Smooth muscle cell (in vitro differentiated cells): ENCODE data around the gene TADA2A. TPM values are rescaled to one million over a fixed set of nuclear protein-coding genes. Genes with fewer than 3 reads are reported as not detected.

Source experiments
- DNase-seq: peaks from one replicate; lab custom pipeline; 2025; ENCODE audit not compliant: unreplicated experiment; lab: John Stamatoyannopoulos, UW
- H2AFZ ChIP-seq: fragments of 200-600 bp; sonication (generic); 2 replicates; pipeline ENCODE4 v1.6.0; 2016; ENCODE audit warnings: antibody characterized with exemption, low read depth, mild to moderate bottlenecking
- H3F3A ChIP-seq: fragments of 200-600 bp; sonication (generic); 2 replicates; pipeline ENCODE4 v1.6.0; 2017; ENCODE audit warnings: antibody characterized with exemption, low read depth
- H3K27ac ChIP-seq: fragments of 200-600 bp; sonication (generic); 2 replicates; pipeline ENCODE4 v1.5.1; 2016; ENCODE audit warnings: low read depth, mild to moderate bottlenecking
- H3K27me3 ChIP-seq: fragments of 200-600 bp; sonication (generic); 2 replicates; pipeline ENCODE4 v1.6.1; 2016; ENCODE audit warnings: low read depth, mild to moderate bottlenecking
- H3K36me3 ChIP-seq: fragments of 200-600 bp; sonication (generic); 2 replicates; pipeline ENCODE4 v1.5.1; 2016; ENCODE audit warnings: low read depth
- H3K4me1 ChIP-seq: fragments of 200-600 bp; sonication (generic); 2 replicates; pipeline ENCODE4 v1.5.1; 2016; ENCODE audit warnings: low read depth
- H3K4me2 ChIP-seq: fragments of 200-600 bp; sonication (generic); 2 replicates; pipeline ENCODE4 v1.6.0; 2016; ENCODE audit warnings: mild to moderate bottlenecking
- H3K4me3 ChIP-seq: fragments of 200-600 bp; sonication (generic); 2 replicates; pipeline ENCODE4 v1.5.1; 2016; ENCODE audit warnings: mild to moderate bottlenecking
- H3K79me2 ChIP-seq: fragments of 200-600 bp; sonication (generic); 2 replicates; pipeline ENCODE4 v1.6.0; 2016; ENCODE audit warnings: low read depth, mild to moderate bottlenecking
- H3K9ac ChIP-seq: fragments of 200-600 bp; sonication (generic); 2 replicates; pipeline ENCODE4 v1.6.0; 2016; ENCODE audit warnings: low read depth
- H3K9me3 ChIP-seq: fragments of 200-600 bp; sonication (generic); replicated peaks from 2 replicates; pipeline ENCODE4 v1.5.1; 2016; ENCODE audit warnings: low read depth
- H4K20me1 ChIP-seq: fragments of 200-600 bp; sonication (generic); 2 replicates; pipeline ENCODE4 v1.6.0; 2016; ENCODE audit warnings: low read depth
- WGBS: methylation state at CpG from one replicate; pipeline ENCODE4 v1.1.7; 2016; ENCODE audit warnings: low lambda C conversion rate; 5-methylcytosine and 5-hydroxymethylcytosine counted together
- polyA plus RNA-seq: library from polyadenylated mRNA; unstranded; fragments of >200 nt; fragmentation: Nextera tagmentation; extraction: Ambion mirVana; gene quantifications from 2 replicates; pipeline ENCODE4 v1.2.1, GENCODE V29; 2016
- total RNA-seq: library from RNA; depleted of rRNA; stranded (reverse); fragments of >200 nt; gene quantifications from 2 replicates; pipeline ENCODE4 v1.2.3, GENCODE V29; 2014
- TF ChIP-seq, protein P1 (sequence below): fragments of 200-600 bp; sonication (generic); IDR thresholded peaks from 2 replicates; pipeline ENCODE4 v1.5.1; 2017; ENCODE audit warnings: borderline replicate concordance, mild to moderate bottlenecking, antibody characterized with exemption; ENCODE audit not compliant: insufficient read depth, poor library complexity, severe bottlenecking

TADA2A gene
- total and polyA plus RNA-seq, 2 experiments from 2014 or later = 9.7 to 11.8 TPM

DNA sequence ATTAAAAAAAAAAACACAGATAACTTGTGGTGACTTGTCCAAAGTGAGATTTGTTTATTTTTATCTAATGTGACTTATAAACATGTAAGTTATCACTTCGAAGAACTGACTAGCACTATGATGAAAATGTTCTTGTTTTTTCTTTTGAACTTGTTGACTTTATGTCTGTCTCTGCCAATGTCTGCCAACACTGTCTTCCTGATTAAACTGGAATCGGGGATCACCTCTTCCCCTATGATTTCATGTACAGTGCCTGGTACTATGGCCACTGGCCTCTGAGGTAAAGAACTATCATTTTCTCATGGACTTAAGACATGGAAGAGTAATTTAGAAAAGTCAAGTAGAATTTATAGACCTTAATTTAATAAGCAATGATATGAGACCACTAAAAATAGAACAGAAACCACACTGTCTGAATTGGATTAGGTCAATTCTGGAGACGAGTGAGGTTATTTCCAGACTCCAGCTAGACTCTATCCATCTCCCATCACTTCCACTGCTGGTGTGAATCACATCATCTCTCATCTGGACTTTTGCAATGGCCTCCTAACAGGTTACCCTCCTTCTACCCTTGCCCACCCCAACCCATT lies 22.0 kb upstream of the TADA2A start:
- no peak for DNase-seq
- H3K79me2 ChIP-seq = no peaks in the 10 kb centered on the region
- H3K27ac ChIP-seq = no peak overlapping the region
- H3K4me1 ChIP-seq = no peaks in the 10 kb centered on the region
- H3K9ac ChIP-seq = no peak overlapping the region
- H2AFZ ChIP-seq = no peak overlapping the region
- no peaks in the 10 kb centered on the region for H3K9me3 ChIP-seq
- WGBS = 72% methylated on average over 3 of the region's 3 CpGs
- TF ChIP-seq, protein P1, sequence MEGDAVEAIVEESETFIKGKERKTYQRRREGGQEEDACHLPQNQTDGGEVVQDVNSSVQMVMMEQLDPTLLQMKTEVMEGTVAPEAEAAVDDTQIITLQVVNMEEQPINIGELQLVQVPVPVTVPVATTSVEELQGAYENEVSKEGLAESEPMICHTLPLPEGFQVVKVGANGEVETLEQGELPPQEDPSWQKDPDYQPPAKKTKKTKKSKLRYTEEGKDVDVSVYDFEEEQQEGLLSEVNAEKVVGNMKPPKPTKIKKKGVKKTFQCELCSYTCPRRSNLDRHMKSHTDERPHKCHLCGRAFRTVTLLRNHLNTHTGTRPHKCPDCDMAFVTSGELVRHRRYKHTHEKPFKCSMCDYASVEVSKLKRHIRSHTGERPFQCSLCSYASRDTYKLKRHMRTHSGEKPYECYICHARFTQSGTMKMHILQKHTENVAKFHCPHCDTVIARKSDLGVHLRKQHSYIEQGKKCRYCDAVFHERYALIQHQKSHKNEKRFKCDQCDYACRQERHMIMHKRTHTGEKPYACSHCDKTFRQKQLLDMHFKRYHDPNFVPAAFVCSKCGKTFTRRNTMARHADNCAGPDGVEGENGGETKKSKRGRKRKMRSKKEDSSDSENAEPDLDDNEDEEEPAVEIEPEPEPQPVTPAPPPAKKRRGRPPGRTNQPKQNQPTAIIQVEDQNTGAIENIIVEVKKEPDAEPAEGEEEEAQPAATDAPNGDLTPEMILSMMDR = no peak
- no peak overlapping the region for H3K4me3 ChIP-seq
- no peak overlapping the region for H3K4me2 ChIP-seq
- H3K36me3 ChIP-seq = no peaks in the 10 kb centered on the region
- H3K27me3 ChIP-seq = no peaks in the 10 kb centered on the region
- H4K20me1 ChIP-seq = no peaks in the 10 kb centered on the region
- H3F3A ChIP-seq = no peaks in the 10 kb centered on the region

- Histone ChIP-seq H3K27ac (no peak overlapping the region), H3F3A (no peaks in the 10 kb centered on the region)
Observed at GRCh38 chr17:37385474-37385990, 21.2 kb upstream of the TADA2A start.

DNA sequence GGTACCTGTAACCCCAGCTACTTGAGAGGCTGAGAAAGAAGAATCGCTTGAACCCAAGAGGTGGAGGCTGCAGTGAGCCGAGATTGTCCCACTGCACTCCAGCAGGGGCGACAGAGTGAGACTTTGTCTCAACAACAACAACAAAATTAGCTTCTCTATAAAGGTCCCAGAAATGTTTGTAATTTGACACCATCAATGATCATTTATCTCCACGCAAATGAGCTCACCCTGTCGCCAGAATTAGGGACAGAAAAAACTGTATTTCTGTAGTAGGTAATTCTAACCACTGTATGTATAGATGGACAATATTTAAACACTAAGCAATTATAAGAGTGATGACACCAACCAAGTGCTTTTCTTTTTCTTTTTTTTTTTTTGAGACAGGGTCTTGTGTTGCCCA lies 20.2 kb upstream of the TADA2A start:
- WGBS = 88% methylated on average over 5 of the region's 5 CpGs
- Histone ChIP-seq H3K9ac (no peak overlapping the region), H3F3A (no peaks in the 10 kb centered on the region), H3K9me3 (no peaks in the 10 kb centered on the region), H3K4me3 (no peak overlapping the region), H3K4me2 (no peak overlapping the region), H2AFZ (no peak overlapping the region), H3K27me3 (no peaks in the 10 kb centered on the region), H3K4me1 (no peaks in the 10 kb centered on the region), H3K79me2 (no peaks in the 10 kb centered on the region), H3K36me3 (no peaks in the 10 kb centered on the region), H4K20me1 (no peaks in the 10 kb centered on the region), H3K27ac (no peak overlapping the region)
- DNase-seq = no peak
- TF ChIP-seq, protein P1 = no peak

More at GRCh38 chr17:37385474-37385990, 21.2 kb upstream of the TADA2A start:
- TF ChIP-seq, protein P1 = no peak
- Histone ChIP-seq H3K9ac (no peak overlapping the region), H2AFZ (no peak overlapping the region), H3K36me3 (no peaks in the 10 kb centered on the region), H3K4me2 (no peak overlapping the region), H3K27me3 (no peaks in the 10 kb centered on the region), H3K4me1 (no peaks in the 10 kb centered on the region), H3K4me3 (no peak overlapping the region), H3K79me2 (no peaks in the 10 kb centered on the region), H4K20me1 (no peaks in the 10 kb centered on the region), H3K9me3 (no peaks in the 10 kb centered on the region)
- no peak for DNase-seq

DNA sequence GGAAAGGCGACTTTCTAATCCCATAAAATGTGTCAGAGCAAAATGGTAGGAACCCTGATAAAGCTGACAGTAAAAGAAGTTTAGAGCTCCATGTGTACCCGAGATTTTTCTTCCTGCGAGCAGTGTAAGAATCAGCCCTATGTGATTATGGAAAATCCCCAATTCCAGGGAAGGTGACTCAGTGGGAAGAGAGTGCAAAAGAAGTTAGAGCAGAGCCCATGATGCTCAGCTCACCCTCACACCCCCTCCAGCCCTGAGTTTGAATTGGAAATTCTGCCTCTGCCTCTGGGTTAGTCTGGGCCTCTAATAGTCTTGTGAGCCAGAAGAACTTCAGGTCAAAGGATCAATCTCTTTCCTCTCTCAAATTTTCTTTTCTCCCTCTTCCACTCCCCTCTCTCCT lies 18.4 kb upstream of the TADA2A start:
- H3K4me2 ChIP-seq = no peak overlapping the region
- H3K27ac ChIP-seq = peak overlapping the region; percentile 27
- no peaks in the 10 kb centered on the region for H4K20me1 ChIP-seq
- TF ChIP-seq, protein P1 = no peak
- no peak overlapping the region for H2AFZ ChIP-seq
- H3K36me3 ChIP-seq = no peaks in the 10 kb centered on the region
- H3K9ac ChIP-seq = no peak overlapping the region
- 56% methylated on average over 3 of the region's 3 CpGs for WGBS
- H3K4me1 ChIP-seq = no peaks in the 10 kb centered on the region
- no peaks in the 10 kb centered on the region for H3K27me3 ChIP-seq
- no peak overlapping the region for H3K4me3 ChIP-seq
- DNase-seq = no peak
- no peaks in the 10 kb centered on the region for H3K79me2 ChIP-seq
- no peaks in the 10 kb centered on the region for H3K9me3 ChIP-seq
- no peaks in the 10 kb centered on the region for H3F3A ChIP-seq
